Measurements from ENCODE around the gene ASAP2. TPM values are rescaled to one million over a fixed set of nuclear protein-coding genes. Genes with fewer than 3 reads are reported as not detected.

ASAP2 gene
- polyA plus RNA-seq, 1 donor from 2014 or later = 41.0 TPM

DNA sequence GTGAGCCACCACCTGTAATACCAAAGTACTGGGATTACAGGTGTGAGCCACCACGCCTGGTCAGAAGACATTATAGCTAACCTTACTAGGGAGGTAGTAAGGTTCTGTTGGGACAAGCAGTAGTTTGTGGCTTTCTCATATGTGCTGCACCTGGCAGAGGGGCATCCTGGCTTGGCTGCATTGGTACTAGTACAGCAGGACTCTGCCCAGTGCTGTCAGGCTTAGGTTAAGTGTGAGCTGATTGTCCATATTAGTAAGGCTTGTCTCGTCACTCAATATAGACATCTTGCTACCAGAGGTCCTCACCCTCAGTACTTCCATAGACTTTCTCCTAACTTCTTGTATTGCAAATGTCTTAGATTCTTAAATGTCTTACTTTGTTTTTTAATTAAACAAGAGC lies 96.1 kb downstream of the ASAP2 start (continued):
- TF ChIP-seq POLR2AphosphoS5 (IDR thresholded peaks at IDR 0.05) = no peak

DNA sequence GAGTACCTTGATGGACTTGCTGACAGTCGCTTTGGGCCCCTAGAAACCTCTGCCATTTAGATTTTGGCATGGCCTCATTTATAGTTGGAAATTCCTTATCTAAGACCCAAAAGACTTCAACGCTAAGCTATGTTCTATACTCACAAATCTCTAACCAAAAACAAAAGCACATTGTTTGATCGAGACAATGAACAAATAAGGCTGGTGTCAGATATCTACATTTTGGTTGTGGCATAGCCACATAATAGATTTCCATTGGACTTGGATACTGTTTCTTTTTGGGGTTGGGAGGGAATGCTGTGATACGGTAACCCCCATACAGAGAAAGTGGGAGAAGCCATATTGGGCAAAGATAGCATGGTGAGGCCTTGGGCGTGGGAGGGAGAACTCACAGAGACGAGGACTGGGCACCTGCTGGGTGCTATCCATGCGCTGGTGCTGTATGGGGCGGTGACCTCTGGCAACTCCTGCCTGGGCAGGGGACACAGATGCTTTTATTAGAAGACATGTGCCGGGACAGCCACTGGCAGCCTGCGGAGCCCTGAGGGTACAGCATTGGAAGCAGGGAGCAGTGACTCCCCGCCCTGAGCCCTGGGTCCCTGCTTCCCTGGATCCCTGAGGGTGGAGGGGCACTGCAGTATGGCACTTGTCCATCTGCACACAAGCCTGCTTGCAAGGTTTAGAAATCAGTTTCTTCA lies 97.1 kb downstream of the ASAP2 start:
- Histone ChIP-seq H3K4me2 (ENCODE audit: low read length) (no peak overlapping the region), H3K36me3 (ENCODE audit: insufficient read depth, low read length) (no peaks in the 10 kb centered on the region), H3K9me2 (ENCODE audit: insufficient read depth, low read length) (no peaks in the 10 kb centered on the region), H3K27ac (ENCODE audit: low read length) (no peak overlapping the region), H3K79me2 (replicated peaks; ENCODE audit: insufficient read depth, low read length) (no peaks in the 10 kb centered on the region), H3K9ac (ENCODE audit: low read length) (no peak overlapping the region), H4K20me1 (ENCODE audit: insufficient read depth) (no peaks in the 10 kb centered on the region), H3K9me3 (ENCODE audit: low read length) (no peaks in the 10 kb centered on the region), H3K4me3 (ENCODE audit: low read length) (no peak overlapping the region), H2AFZ (ENCODE audit: low read depth, low read length) (no peak overlapping the region), H3K27me3 (ENCODE audit: insufficient read depth, low read depth, low read length) (no peaks in the 10 kb centered on the region), H3F3A (ENCODE audit: insufficient read depth, low read length, poor library complexity, severe bottlenecking) (no peaks in the 10 kb centered on the region)
- no peak for TF ChIP-seq RAD21 (conservative IDR thresholded peaks at IDR 0.05)
- TF ChIP-seq, protein P1, sequence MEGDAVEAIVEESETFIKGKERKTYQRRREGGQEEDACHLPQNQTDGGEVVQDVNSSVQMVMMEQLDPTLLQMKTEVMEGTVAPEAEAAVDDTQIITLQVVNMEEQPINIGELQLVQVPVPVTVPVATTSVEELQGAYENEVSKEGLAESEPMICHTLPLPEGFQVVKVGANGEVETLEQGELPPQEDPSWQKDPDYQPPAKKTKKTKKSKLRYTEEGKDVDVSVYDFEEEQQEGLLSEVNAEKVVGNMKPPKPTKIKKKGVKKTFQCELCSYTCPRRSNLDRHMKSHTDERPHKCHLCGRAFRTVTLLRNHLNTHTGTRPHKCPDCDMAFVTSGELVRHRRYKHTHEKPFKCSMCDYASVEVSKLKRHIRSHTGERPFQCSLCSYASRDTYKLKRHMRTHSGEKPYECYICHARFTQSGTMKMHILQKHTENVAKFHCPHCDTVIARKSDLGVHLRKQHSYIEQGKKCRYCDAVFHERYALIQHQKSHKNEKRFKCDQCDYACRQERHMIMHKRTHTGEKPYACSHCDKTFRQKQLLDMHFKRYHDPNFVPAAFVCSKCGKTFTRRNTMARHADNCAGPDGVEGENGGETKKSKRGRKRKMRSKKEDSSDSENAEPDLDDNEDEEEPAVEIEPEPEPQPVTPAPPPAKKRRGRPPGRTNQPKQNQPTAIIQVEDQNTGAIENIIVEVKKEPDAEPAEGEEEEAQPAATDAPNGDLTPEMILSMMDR (IDR thresholded peaks at IDR 0.05; ENCODE audit: poor library complexity, severe bottlenecking) = no peak
- TF ChIP-seq, protein P2, sequence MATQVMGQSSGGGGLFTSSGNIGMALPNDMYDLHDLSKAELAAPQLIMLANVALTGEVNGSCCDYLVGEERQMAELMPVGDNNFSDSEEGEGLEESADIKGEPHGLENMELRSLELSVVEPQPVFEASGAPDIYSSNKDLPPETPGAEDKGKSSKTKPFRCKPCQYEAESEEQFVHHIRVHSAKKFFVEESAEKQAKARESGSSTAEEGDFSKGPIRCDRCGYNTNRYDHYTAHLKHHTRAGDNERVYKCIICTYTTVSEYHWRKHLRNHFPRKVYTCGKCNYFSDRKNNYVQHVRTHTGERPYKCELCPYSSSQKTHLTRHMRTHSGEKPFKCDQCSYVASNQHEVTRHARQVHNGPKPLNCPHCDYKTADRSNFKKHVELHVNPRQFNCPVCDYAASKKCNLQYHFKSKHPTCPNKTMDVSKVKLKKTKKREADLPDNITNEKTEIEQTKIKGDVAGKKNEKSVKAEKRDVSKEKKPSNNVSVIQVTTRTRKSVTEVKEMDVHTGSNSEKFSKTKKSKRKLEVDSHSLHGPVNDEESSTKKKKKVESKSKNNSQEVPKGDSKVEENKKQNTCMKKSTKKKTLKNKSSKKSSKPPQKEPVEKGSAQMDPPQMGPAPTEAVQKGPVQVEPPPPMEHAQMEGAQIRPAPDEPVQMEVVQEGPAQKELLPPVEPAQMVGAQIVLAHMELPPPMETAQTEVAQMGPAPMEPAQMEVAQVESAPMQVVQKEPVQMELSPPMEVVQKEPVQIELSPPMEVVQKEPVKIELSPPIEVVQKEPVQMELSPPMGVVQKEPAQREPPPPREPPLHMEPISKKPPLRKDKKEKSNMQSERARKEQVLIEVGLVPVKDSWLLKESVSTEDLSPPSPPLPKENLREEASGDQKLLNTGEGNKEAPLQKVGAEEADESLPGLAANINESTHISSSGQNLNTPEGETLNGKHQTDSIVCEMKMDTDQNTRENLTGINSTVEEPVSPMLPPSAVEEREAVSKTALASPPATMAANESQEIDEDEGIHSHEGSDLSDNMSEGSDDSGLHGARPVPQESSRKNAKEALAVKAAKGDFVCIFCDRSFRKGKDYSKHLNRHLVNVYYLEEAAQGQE (IDR thresholded peaks at IDR 0.05; ENCODE audit: borderline replicate concordance) = no peak
- no peak for TF ChIP-seq EZH2 (IDR thresholded peaks at IDR 0.05; ENCODE audit: borderline replicate concordance, insufficient read depth, low read length, poor library complexity, severe bottlenecking)
- TF ChIP-seq POLR2AphosphoS5 (IDR thresholded peaks at IDR 0.05) = no peak
- TF ChIP-seq SMC3 (conservative IDR thresholded peaks at IDR 0.05; ENCODE audit: poor library complexity) = no peak
- TF ChIP-seq TAF1 (IDR thresholded peaks at IDR 0.05; ENCODE audit: low read depth) = no peak
- TF ChIP-seq EP300 (conservative IDR thresholded peaks at IDR 0.05; ENCODE audit: poor library complexity, severe bottlenecking) = no peak
- TF ChIP-seq MXI1 (conservative IDR thresholded peaks at IDR 0.05; ENCODE audit: poor library complexity, severe bottlenecking) = no peak

DNA sequence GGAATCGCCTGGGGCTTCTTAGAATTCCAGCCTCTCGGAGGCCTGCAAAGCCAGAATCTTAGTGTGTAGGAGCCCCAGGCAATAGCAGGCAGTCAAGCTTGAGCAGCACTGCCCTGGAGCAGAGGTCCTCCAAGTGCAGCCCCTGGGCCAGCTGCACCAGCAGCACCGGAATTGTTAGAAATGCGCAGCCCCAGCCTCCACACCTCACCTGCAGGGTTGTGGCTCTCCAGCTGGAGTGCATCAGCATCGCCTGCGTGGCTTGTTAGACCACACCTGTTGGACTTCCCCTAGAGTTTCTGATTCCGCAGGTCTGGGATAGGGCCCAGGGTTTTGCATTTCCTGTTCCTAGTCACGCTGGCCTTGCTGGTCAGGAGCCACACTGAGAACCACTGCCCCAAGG lies 100.3 kb downstream of the ASAP2 start:
- H4K20me1 ChIP-seq (ENCODE audit: insufficient read depth) = no peaks in the 10 kb centered on the region
- H3K9me3 ChIP-seq (ENCODE audit: low read length) = no peaks in the 10 kb centered on the region
- H3K79me2 ChIP-seq (replicated peaks; ENCODE audit: insufficient read depth, low read length) = no peaks in the 10 kb centered on the region
- H3K4me2 ChIP-seq (ENCODE audit: low read length) = no peak overlapping the region
- no peak overlapping the region for H3K4me3 ChIP-seq (ENCODE audit: low read length)
- no peaks in the 10 kb centered on the region for H3K27me3 ChIP-seq (ENCODE audit: insufficient read depth, low read depth, low read length)
- H3K9ac ChIP-seq (ENCODE audit: low read length) = no peak overlapping the region
- no peaks in the 10 kb centered on the region for H3K9me2 ChIP-seq (ENCODE audit: insufficient read depth, low read length)
- H3K36me3 ChIP-seq (ENCODE audit: insufficient read depth, low read length) = no peaks in the 10 kb centered on the region
- H3F3A ChIP-seq (ENCODE audit: insufficient read depth, low read length, poor library complexity, severe bottlenecking) = no peaks in the 10 kb centered on the region
- TF ChIP-seq, protein P1 (IDR thresholded peaks at IDR 0.05; ENCODE audit: poor library complexity, severe bottlenecking) = no peak
- TF ChIP-seq RAD21 (conservative IDR thresholded peaks at IDR 0.05) (no peak), SMC3 (conservative IDR thresholded peaks at IDR 0.05; ENCODE audit: poor library complexity) (no peak), EZH2 (IDR thresholded peaks at IDR 0.05; ENCODE audit: borderline replicate concordance, insufficient read depth, low read length, poor library complexity, severe bottlenecking) (no peak)
- no peak overlapping the region for H3K27ac ChIP-seq (ENCODE audit: low read length)
- H2AFZ ChIP-seq (ENCODE audit: low read depth, low read length) = no peak overlapping the region
